Measurements from ENCODE around the gene GPANK1.

The GPANK1 gene

GRCh38 chr6:31661262-31662123 is 3.3 kb downstream of the GPANK1 start:
- DNase-seq = no peak

- DNase-seq = peak; percentile 71
Measured at GRCh38 chr6:31660381-31661261, 4.2 kb downstream of the GPANK1 start, which contains the start of gene C6orf47. Gene C6orf47, minus strand, starts transcription at chr6:31660778. Its CDS starts 831 bp downstream, at chr6:31659947.

GRCh38 chr6:31659649-31660380 is 5.0 kb downstream of the GPANK1 start:
- peak in 1 of 2 donors; percentile 18 for DNase-seq

DNA sequence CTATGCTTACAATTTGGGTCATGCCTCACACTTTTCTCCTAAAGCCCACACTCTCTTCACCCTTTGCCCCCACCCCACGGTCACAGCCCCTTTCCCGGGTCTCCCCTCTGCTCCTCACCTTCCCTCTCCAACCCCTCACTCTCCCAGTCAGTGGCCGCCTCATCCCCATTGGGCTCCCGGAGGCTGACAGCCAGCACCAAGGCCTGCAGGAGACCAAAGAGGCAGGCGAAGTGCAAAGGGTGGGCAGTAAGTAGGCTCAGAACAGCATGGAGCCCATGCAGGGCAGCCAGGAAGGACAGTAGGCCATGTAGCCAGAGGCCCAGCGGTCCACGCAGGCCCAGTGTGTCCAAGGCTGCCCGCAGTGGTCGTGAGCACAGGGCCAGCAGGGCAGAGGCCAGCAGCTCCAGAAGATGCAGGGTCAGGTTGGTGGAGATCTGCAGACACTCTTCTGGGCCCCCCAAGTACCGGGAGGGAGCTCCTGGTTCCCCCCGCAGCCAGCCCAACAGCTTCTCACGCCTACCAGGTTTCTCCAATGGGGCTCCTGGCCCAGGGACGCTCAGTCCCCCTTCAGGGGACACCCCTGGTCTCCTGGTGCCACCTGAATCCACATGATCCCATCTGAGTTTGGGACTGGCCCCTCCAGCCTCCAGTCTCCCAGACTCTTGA is 5.7 kb downstream of the GPANK1 start:
- DNase-seq = no peak

GRCh38 chr6:31658158-31658688 is 6.6 kb downstream of the GPANK1 start:
- DNase-seq = no peak

DNA sequence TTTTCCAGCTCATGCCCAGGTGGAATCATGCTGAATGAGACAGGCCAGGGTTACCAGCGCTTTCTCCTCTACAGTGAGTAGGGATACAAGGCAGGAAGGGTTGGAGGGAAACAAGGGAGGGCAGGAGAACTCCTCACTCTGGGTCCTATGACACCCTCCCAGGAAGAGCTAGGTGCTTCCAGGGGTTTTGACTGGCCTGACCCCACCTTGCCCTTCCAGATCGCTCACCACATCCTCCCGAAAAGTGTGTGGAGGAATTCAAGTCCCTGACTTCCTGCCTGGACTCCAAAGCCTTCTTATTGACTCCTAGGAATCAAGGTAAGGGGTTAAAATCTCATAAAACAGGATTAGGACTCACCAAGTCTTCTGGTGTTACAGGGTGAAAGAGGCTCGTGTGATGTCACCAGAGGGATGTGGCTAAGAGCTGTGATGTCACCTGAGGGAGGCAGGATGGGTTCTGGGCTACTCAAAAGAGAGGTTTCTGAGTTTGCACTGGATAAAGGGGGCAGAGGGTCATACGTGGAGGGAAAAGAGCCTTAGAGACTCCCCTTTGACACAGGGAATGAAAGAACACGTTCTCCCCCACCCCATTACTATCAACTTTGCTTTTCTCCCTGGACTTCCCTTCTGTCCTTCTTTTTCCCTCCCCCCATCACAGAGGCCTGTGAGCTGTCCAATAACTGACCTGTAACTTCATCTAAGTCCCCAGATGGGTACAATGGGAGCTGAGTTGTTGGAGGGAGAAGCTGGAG is 7.2 kb downstream of the GPANK1 start:
- no peak for DNase-seq

DNA sequence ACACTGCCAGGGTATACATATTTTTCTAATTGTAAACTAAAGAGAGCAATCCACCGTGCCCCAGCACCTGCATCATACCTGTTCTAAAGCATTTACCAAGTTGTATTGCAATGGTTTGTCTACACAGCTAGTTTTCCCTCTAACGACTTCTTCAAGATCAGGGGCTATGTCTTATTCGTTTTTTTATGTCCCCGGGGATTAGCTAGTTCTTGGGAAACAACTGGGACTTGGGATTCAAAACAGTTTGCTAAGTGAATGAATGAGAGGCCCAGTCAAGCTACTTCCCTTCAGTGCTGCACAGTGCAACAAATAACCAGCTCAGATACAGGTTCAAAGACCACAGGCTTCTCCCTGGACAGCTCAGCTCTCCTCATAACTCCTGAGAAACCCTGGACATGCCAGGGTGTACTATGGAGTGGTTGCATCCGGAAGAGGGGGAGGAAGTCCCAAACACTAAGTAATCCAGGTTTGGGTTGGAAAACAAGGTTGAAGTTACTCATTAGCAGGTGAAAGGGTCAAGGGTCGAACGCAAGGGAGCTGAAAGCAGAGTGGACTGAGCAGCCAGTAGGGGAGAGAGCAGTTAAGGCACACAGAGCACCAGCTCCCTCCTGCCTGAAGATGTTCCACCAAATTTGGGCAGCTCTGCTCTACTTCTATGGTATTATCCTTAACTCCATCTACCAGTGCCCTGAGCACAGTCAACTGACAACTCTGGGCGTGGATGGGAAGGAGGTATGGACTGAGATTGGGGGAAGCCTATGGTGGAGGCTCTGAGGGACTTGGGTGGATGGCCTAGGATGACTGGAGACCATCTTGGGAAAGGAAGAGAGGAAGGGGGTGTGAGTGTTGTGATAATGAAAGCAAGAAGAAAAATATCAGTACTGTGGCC is 9.2 kb downstream of the GPANK1 start, which contains the start of gene APOM:
Gene APOM, plus strand, starts transcription at position 546 of the 889 bp plus-strand sequence. Its CDS starts 73 bp downstream, at position 619.
- no peak for DNase-seq

DNA sequence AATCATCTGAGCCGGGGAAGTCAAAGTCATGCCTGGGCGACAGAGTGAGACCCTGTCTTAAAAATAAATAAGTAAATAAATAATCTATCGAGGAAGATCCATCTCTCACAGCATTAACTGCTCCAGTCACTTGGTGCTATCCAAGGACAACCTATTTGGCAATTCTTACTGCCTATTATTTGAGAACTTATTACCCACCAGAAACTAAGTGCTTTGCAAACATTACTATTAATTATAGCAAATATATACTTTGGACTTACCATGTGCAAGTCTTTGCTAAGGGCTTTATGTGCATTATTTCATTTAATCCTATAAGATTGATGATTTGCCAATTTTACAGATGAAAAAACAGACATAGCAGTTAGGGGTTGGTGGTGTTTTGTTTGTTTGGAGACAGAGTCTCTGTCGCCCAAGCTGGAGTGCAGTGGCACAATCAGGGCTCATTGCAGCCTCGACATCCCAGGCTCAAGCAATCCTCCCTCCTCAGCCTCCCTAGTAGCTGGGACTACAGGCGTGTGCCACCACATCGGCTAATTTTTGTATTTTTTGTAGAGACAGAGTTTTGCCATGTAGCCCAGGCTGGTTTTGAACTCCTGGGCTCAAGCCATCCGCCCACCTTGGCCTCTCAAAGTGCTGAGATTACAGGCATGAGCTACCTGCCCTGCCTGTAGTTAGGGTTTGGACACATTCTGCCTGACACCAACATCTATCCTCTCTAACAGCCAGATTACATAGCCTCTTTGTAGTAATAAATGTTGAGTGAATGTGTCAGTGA is 10.0 kb downstream of the GPANK1 start:
- DNase-seq = no peak

GRCh38 chr6:31652925-31653724 is 11.7 kb downstream of the GPANK1 start:
- peak in 1 of 2 donors; percentile 22 for DNase-seq

- no peak for DNase-seq
Measured at GRCh38 chr6:31651602-31652191, 13.1 kb downstream of the GPANK1 start.

DNA sequence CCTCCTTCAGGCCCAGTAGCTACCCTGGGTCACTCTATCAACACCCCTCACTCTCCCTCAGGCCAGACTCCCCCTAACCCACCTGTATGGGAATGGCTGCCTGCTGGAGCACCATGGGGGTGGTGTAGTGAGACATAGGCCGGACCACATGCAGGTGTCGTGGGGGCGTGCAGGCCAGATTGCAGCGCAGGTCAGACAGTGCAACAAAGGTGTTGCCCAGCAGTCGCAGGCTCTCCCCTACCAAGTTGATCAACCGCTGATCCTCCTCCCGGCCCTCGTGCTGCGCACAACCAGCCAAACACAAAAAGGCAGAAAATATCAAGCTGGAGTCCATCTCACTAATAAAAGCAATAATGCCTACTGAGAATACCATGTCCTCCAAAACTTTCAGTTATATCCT is 19.5 kb downstream of the GPANK1 start:
- no peak for DNase-seq

- DNase-seq = no peak
Measured at GRCh38 chr6:31643818-31644454, 20.9 kb downstream of the GPANK1 start.

- DNase-seq = no peak
Measured at GRCh38 chr6:31642798-31643570, 21.8 kb downstream of the GPANK1 start.

- DNase-seq = no peak
Measured at GRCh38 chr6:31641370-31641769, 23.4 kb downstream of the GPANK1 start.

DNA sequence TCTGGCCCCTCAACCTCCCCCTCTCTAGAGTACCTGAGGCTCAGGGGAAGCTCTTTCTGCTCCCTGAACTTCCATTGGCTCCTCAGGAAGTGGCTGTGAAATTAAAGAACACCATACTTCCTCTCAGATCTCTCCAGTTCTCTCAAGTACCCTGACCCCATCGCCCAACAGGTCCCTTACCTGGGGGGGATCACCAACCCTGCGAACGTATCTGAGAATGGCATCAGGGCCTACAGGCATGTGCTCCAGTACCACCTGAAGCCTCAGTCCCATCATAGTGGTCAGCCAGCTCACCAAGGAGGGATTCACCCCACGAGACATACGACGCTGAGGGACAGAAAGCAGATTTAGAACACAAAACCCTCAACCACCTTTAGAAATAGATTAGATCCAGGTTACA is 24.2 kb downstream of the GPANK1 start:
- DNase-seq = no peak

DNA sequence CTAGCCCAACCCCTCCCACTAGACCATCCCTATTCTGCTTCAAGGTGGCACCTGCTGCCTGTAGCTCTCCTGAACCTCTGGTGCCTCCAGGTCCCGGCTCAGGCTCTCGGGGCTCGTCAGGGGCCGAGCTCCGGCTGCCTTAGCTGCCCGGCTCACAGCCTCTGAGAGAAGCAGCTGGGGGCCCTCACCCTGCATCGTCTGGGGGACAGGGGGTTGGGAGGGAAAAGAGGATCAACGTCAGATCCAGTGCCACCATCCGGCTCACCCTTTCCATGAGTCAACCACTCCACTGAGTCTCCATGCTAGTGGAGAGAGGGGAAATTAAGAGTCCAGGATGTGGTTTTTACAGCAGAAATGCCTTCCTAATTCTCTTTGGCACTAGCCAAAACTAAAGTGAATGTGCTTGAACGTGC is 25.3 kb downstream of the GPANK1 start:
- DNase-seq = no peak

DNA sequence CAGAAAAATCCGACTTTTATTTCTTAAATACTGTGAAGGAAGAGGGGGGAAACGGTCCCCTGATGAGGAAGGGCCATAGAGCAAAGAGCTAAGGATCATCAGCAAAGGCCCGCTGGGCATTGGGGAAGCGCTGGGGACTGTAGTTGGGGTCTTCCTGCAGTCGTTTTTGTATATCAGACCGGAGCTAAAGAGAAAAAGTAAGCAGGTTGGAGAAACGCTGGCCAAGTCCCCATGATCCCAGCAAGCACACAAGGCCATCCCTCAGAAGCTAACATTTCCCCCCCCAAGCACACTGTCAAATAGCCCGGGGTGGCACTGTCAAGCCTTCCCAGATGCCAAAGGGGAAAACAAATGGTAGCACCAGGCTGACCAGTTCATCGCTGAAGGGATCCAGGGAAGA is 25.8 kb downstream of the GPANK1 start:
- DNase-seq = no peak

All from stimulated activated CD4-positive, alpha-beta T cell treated with anti-CD3 and anti-CD28 coated beads, Interleukin-2, amount 100 ng/mL, for 48 hours (primary cell).